KMS-11 (cell line): Measurements from ENCODE around the gene ERP27.

ENCODE experiments used
- H2AFZ ChIP-seq: fragments of 200-600 bp; sonication (generic); 2 replicates; pipeline ENCODE4 v1.6.1; 2016; ENCODE audit warnings: antibody characterized with exemption, mixed run types, low read depth
- H3K27ac ChIP-seq: fragments of 200-600 bp; sonication (generic); 2 replicates; pipeline ENCODE4 v1.6.1; 2016; ENCODE audit warnings: mild to moderate bottlenecking, mixed run types
- H3K27me3 ChIP-seq: fragments of 200-600 bp; sonication (generic); 2 replicates; pipeline ENCODE4 v1.6.1; 2017; ENCODE audit warnings: mild to moderate bottlenecking, low read depth, mixed run types, moderate library complexity; ENCODE audit not compliant: insufficient read depth
- H3K36me3 ChIP-seq: fragments of 200-600 bp; sonication (generic); 2 replicates; pipeline ENCODE4 v1.6.1; 2017; ENCODE audit warnings: mild to moderate bottlenecking, mixed run types; ENCODE audit not compliant: insufficient read depth
- H3K4me1 ChIP-seq: fragments of 200-600 bp; sonication (generic); 2 replicates; pipeline ENCODE4 v1.6.1; 2016; ENCODE audit warnings: mild to moderate bottlenecking, low read depth, mixed run types; ENCODE audit not compliant: poor library complexity, severe bottlenecking
- H3K4me2 ChIP-seq: fragments of 200-600 bp; sonication (generic); 2 replicates; pipeline ENCODE4 v1.7.0; 2016; ENCODE audit warnings: mild to moderate bottlenecking, mixed run types
- H3K4me3 ChIP-seq: fragments of 200-600 bp; sonication (generic); IDR thresholded peaks from 2 replicates; pipeline ENCODE4 v1.6.1; 2017; ENCODE audit warnings: low read depth, low read length, mixed read lengths; ENCODE audit not compliant: insufficient read depth
- H3K79me2 ChIP-seq: fragments of 200-600 bp; sonication (generic); 2 replicates; pipeline ENCODE4 v1.6.1; 2016; ENCODE audit warnings: low read depth, mixed run types; ENCODE audit not compliant: insufficient read depth
- H3K9ac ChIP-seq: fragments of 200-600 bp; sonication (generic); 2 replicates; pipeline ENCODE4 v1.6.1; 2016; ENCODE audit warnings: mild to moderate bottlenecking, mixed run types
- H4K20me1 ChIP-seq: fragments of 200-600 bp; sonication (generic); 2 replicates; pipeline ENCODE4 v1.6.1; 2016; ENCODE audit warnings: mild to moderate bottlenecking, mixed run types; ENCODE audit not compliant: insufficient read depth
- TF ChIP-seq, protein P1 (sequence below): fragments of 200-600 bp; sonication (generic); conservative IDR thresholded peaks from 2 replicates; pipeline ENCODE4 v1.6.1; 2017; ENCODE audit warnings: low read depth, mild to moderate bottlenecking, antibody characterized with exemption, low read length, moderate library complexity, mixed read lengths

The ERP27 gene

DNA sequence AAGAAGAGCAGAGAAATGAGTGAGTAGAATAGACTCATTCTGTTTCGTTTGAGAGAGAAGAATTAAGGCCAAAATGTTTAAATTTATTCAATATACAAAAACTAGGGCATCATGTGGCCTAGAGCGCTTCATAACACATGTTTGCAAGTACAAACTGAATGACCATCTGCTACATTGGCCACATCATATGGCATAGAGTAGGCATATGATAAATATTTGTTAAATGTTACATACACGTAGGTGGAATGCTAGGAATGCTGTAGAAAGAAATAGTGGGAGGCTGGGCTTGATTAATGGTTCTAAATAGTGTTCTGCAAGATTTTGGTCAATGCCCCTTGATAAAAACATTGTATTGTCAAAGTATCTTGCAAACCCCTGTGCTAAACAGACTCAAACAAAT, 63.5 kb downstream of the ERP27 start:
- TF ChIP-seq, protein P1, sequence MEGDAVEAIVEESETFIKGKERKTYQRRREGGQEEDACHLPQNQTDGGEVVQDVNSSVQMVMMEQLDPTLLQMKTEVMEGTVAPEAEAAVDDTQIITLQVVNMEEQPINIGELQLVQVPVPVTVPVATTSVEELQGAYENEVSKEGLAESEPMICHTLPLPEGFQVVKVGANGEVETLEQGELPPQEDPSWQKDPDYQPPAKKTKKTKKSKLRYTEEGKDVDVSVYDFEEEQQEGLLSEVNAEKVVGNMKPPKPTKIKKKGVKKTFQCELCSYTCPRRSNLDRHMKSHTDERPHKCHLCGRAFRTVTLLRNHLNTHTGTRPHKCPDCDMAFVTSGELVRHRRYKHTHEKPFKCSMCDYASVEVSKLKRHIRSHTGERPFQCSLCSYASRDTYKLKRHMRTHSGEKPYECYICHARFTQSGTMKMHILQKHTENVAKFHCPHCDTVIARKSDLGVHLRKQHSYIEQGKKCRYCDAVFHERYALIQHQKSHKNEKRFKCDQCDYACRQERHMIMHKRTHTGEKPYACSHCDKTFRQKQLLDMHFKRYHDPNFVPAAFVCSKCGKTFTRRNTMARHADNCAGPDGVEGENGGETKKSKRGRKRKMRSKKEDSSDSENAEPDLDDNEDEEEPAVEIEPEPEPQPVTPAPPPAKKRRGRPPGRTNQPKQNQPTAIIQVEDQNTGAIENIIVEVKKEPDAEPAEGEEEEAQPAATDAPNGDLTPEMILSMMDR, result no peak
- H3K4me2 ChIP-seq, result no peak overlapping the region
- H3K36me3 ChIP-seq, result no peaks in the 10 kb centered on the region
- H3K27me3 ChIP-seq, result no peaks in the 10 kb centered on the region
- no peaks in the 10 kb centered on the region for H4K20me1 ChIP-seq
- no peak overlapping the region for H3K27ac ChIP-seq
- no peaks in the 10 kb centered on the region for H3K79me2 ChIP-seq
- H3K4me3 ChIP-seq, result no peak overlapping the region
- no peaks in the 10 kb centered on the region for H3K4me1 ChIP-seq
- no peak overlapping the region for H2AFZ ChIP-seq
- H3K9ac ChIP-seq, result no peak overlapping the region

DNA sequence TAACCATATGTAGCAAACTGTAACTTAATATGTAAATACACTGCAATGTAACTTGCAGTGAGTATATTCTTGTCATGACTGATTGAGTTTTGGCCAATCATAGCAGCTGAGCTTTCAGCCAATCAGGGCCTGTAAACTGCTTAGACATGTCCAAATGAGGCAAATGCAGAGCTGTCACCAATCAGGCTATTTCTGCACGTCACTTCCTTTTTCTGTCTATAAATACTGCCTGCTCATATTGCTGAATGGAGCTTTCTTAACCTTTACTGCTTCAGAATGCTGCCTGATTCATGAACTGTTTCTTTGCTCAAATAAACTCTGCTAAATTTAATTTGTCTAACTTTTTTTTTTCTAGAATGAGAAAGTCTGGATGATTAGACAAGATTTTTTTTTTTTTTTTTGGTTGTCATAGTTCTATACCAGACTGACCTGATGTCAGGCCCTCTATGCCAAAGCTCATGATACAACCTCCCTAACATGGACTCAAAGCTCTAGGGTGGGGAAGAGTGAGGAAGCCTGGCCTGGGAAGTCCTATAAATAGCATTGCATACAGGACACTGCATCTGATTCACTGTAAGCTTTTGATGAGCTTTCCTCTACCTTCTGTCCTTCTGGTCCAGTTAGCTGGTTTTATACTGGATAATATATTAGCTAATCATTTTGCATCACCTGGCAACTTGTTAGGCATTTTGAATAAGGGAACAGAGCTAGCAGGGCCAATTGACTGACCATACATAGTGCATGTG, 64.7 kb downstream of the ERP27 start:
- TF ChIP-seq, protein P1, result no peak
- Histone ChIP-seq H3K27ac (no peak overlapping the region), H3K4me1 (no peaks in the 10 kb centered on the region), H3K9ac (no peak overlapping the region), H4K20me1 (no peaks in the 10 kb centered on the region), H3K4me3 (no peak overlapping the region), H3K36me3 (no peaks in the 10 kb centered on the region), H2AFZ (no peak overlapping the region), H3K4me2 (no peak overlapping the region), H3K27me3 (no peaks in the 10 kb centered on the region), H3K79me2 (no peaks in the 10 kb centered on the region)

DNA sequence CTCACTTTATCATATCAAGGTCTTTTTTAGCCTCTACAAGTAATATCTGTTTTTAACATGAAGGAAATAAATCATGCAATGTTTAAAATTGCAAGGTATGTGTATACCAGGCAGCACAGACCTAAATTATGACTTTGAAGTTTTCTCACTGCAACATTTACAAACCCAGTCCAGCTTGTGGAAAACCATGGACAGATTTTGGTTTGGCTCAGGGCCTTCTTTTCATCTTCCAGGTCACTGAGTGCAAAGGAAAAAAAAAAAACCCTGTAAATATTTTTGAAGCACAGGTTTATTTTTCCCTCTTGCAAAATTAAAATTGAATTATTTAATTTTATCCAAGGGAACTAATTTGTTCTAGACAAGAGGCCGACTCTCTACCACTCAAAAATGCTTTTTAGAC, 66.5 kb downstream of the ERP27 start:
- Histone ChIP-seq H3K4me2 (no peak overlapping the region), H2AFZ (no peak overlapping the region), H3K27ac (no peak overlapping the region), H4K20me1 (no peaks in the 10 kb centered on the region), H3K36me3 (no peaks in the 10 kb centered on the region), H3K9ac (no peak overlapping the region), H3K27me3 (no peaks in the 10 kb centered on the region), H3K4me3 (no peak overlapping the region), H3K79me2 (no peaks in the 10 kb centered on the region), H3K4me1 (no peaks in the 10 kb centered on the region)
- TF ChIP-seq, protein P1, result no peak

DNA sequence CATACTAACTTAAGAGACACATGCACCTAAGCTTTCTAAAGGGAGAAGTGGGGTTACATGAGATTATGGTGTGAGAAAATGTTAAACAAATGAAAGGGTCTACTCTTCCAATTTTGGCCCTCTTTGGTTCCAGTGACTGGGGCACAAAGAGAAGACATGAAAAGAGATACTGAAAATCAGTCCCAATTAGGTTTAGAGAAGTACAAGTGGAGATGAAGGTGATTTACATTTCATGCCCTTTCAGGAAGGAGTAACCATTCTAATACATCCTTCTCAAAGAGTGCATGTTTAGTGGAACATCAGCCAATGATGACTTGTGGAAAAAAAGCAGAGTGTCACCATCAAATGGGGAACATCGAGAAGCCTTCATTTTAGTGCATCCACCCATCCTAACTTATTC, 67.1 kb downstream of the ERP27 start:
- H3K27ac ChIP-seq, result no peak overlapping the region
- no peaks in the 10 kb centered on the region for H4K20me1 ChIP-seq
- H3K4me3 ChIP-seq, result no peak overlapping the region
- H3K79me2 ChIP-seq, result no peaks in the 10 kb centered on the region
- H3K4me1 ChIP-seq, result no peaks in the 10 kb centered on the region
- H3K36me3 ChIP-seq, result no peaks in the 10 kb centered on the region
- no peak overlapping the region for H3K9ac ChIP-seq
- H2AFZ ChIP-seq, result no peak overlapping the region
- no peak overlapping the region for H3K4me2 ChIP-seq
- no peaks in the 10 kb centered on the region for H3K27me3 ChIP-seq
- TF ChIP-seq, protein P1, result no peak
